Measurements from ENCODE around the gene RAD51B. TPM values are rescaled to one million over a fixed set of nuclear protein-coding genes. Genes with fewer than 3 reads are reported as not detected.

Gene RAD51B
- total RNA-seq, 1 experiment from 2014 or later: 14.2 TPM

- TF ChIP-seq KAT7 (CRISPR knock-in tag; IDR thresholded peaks at IDR 0.05; ENCODE audit: borderline replicate concordance) (no peak), PRRX2 (CRISPR knock-in tag; IDR thresholded peaks at IDR 0.05) (no peak), TP53 (CRISPR knock-in tag; IDR thresholded peaks at IDR 0.05) (no peak), CTCF (IDR thresholded peaks at IDR 0.05) (no peak), ARID4B (CRISPR knock-in tag; IDR thresholded peaks at IDR 0.05; ENCODE audit: borderline replicate concordance) (no peak), JUN (CRISPR knock-in tag; IDR thresholded peaks at IDR 0.05) (no peak), CBFB (CRISPR knock-in tag; IDR thresholded peaks at IDR 0.05; ENCODE audit: low read depth) (no peak), AFF4 (CRISPR knock-in tag; IDR thresholded peaks at IDR 0.05; ENCODE audit: borderline replicate concordance) (no peak), ATF6 (CRISPR knock-in tag; IDR thresholded peaks at IDR 0.05) (no peak), FOXP1 (CRISPR knock-in tag; IDR thresholded peaks at IDR 0.05; ENCODE audit: borderline replicate concordance) (no peak), ZNF425 (CRISPR knock-in tag; conservative IDR thresholded peaks at IDR 0.05) (no peak), NFATC4 (CRISPR knock-in tag; IDR thresholded peaks at IDR 0.05) (no peak)
- Mint-ChIP-seq H3K9me3 (peaks cover 12% of the 10 kb centered on the region), H3K4me1 (peaks cover 12% of the 10 kb centered on the region), H3K4me3 (no peak overlapping the region), H3K27ac (no peak overlapping the region), H3K36me3 (no peaks in the 10 kb centered on the region), H3K27me3 (ENCODE audit: low read depth) (peaks cover 4% of the 10 kb centered on the region)
- DNase-seq (ENCODE audit: low spot score) (no peak), ATAC-seq (no peak)
- CTCF ChIA-PET: interaction anchor here (1.4 kb wide), 1 partner anchor 40 kb away, joined by 5 read pairs; no protein-coding TSS in a partner anchor
- POLR2A ChIA-PET: no interaction called here
Measured at GRCh38 chr14:68722968-68723566, 903.5 kb downstream of the RAD51B start.
